OCI-LY7 (cell line): ENCODE data around the gene PTCH1. TPM values are rescaled to one million over a fixed set of nuclear protein-coding genes. Genes with fewer than 3 reads are reported as not detected.

Source experiments
- BruUV-seq: library from RNA; stranded (reverse); fragments of 400-500 nt; replicated peaks from 2 replicates; lab custom pipeline; 2021; lab: Mats Ljungman, UMichigan
- CTCF ChIA-PET: fragments of 300-600 bp; sonication (Branson Sonifier 250); formaldehyde crosslinking; loops from one replicate; lab custom pipeline; 2022; ENCODE audit warnings: antibody characterized with exemption; ENCODE audit not compliant: unreplicated experiment; lab: Charles Lee
- POLR2A ChIA-PET: fragments of 300-600 bp; sonication (Branson Sonifier 250); formaldehyde crosslinking; loops from one replicate; lab custom pipeline; 2022; ENCODE audit warnings: antibody characterized with exemption; lab: Charles Lee
- DNase-seq: peaks from one replicate; pipeline ENCODE4 v3.0.0-alpha.2; 2015; ENCODE audit warnings: low spot score
- H2AFZ ChIP-seq: fragments of 200-600 bp; sonication (generic), shearing (Covaris generic); 2 replicates; pipeline ENCODE4 v1.6.1; 2014; ENCODE audit warnings: mild to moderate bottlenecking, antibody characterized with exemption, low read length, moderate library complexity
- H3K27ac ChIP-seq: fragments of 200-600 bp; sonication (generic); 2 replicates; pipeline ENCODE4 v1.5.1; 2014; ENCODE audit warnings: mixed run types, low read depth, mild to moderate bottlenecking, moderate library complexity, low read length, inconsistent platforms; ENCODE audit not compliant: poor library complexity, severe bottlenecking
- H3K36me3 ChIP-seq: fragments of 200-600 bp; sonication (generic); 2 replicates; pipeline ENCODE4 v1.6.1; 2014; ENCODE audit warnings: mild to moderate bottlenecking, antibody characterized with exemption, low read length, moderate library complexity, mixed read lengths; ENCODE audit not compliant: insufficient read depth
- H3K4me1 ChIP-seq: fragments of 200-600 bp; sonication (generic); 2 replicates; pipeline ENCODE4 v1.5.1; 2014; ENCODE audit warnings: mild to moderate bottlenecking, low read length; ENCODE audit not compliant: insufficient read depth, poor library complexity, severe bottlenecking
- H3K4me2 ChIP-seq: fragments of 200-600 bp; sonication (generic); 2 replicates; pipeline ENCODE4 v1.6.1; 2014; ENCODE audit warnings: mild to moderate bottlenecking, low read length
- H3K4me3 ChIP-seq: fragments of 200-600 bp; sonication (generic); 2 replicates; pipeline ENCODE4 v1.5.1; 2014; ENCODE audit warnings: mild to moderate bottlenecking, low read depth, low read length; ENCODE audit not compliant: poor library complexity, severe bottlenecking
- H3K79me2 ChIP-seq: fragments of 200-600 bp; sonication (generic); 2 replicates; pipeline ENCODE4 v1.6.1; 2016; ENCODE audit warnings: low read depth, mild to moderate bottlenecking, low read length, moderate library complexity, mixed read lengths; ENCODE audit not compliant: insufficient read depth
- H3K9me2 ChIP-seq: fragments of 200-600 bp; sonication (generic); 2 replicates; pipeline ENCODE4 v1.6.1; 2016; ENCODE audit warnings: mild to moderate bottlenecking, low read length, mixed read lengths; ENCODE audit not compliant: insufficient read depth
- H3K9me3 ChIP-seq: fragments of 200-600 bp; sonication (generic); 2 replicates; pipeline ENCODE4 v1.6.1; 2014; ENCODE audit warnings: mild to moderate bottlenecking, mixed run types, low read length, mixed read lengths
- H4K20me1 ChIP-seq: fragments of 200-600 bp; sonication (generic); 2 replicates; pipeline ENCODE4 v1.6.1; 2014; ENCODE audit warnings: mild to moderate bottlenecking, antibody characterized with exemption, low read length, moderate library complexity, mixed read lengths; ENCODE audit not compliant: insufficient read depth
- CTCF ChIP-seq: fragments of 200-600 bp; sonication (generic); conservative IDR thresholded peaks from 2 replicates; pipeline ENCODE4 v1.5.1; 2014; ENCODE audit warnings: mild to moderate bottlenecking, antibody characterized with exemption, low read length, moderate library complexity, mixed read lengths
- EZH2phosphoT487 ChIP-seq: fragments of 200-600 bp; sonication (generic); IDR thresholded peaks from 2 replicates; pipeline ENCODE4 v1.6.1; 2018; ENCODE audit warnings: low read depth, borderline replicate concordance, mild to moderate bottlenecking, mixed run types, antibody characterized with exemption, low read length, moderate library complexity, mixed read lengths
- intact Hi-C: fragments of 100-400 bp; cut with micrococcal nuclease; formaldehyde crosslinking; loops from one replicate; pipeline ENCODE4 v1.10.0; 2022; ENCODE audit not compliant: unreplicated experiment
- total RNA-seq, 2 experiments: library from RNA; depleted of rRNA in 1 of 2; stranded (reverse); fragments of >200 nt in 1 of 2; shearing (Covaris generic) in 1 of 2; gene quantifications; 2 replicates each; pipeline ENCODE4 v1.2.3, GENCODE V29; 2014 to 2022

Gene PTCH1
- total RNA-seq, 2 experiments from 2014 or later, result 13.1 to 36.1 TPM

DNA sequence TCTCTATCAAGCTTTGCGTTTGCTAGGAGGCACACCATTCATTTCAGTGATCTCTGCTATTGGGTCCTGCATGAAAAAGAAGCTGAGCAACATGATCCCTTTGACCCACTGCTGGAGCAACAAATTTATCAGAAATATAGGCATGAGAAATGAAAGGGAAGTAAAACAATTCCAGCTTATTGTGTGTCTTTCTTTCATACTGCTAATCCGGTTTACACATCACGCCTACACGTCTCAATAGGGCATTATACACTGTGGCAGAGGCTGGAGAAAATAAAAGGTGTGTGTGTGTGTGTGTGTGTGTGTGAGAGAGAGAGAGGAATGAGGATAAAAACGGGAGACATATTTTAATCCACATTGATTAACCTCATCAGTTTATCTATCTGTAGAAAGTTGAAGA, 2.4 kb downstream of the PTCH1 start:
- CTCF ChIA-PET, result no interaction called here
- no peak overlapping the region for H3K27ac ChIP-seq
- DNase-seq, result no peak
- H3K9me3 ChIP-seq, result no peaks in the 10 kb centered on the region
- no peak overlapping the region for H3K4me2 ChIP-seq
- H3K4me3 ChIP-seq, result no peak overlapping the region
- H2AFZ ChIP-seq, result no peak overlapping the region
- BruUV-seq, result no TSS peak
- POLR2A ChIA-PET, result interaction anchor here (0.6 to 2.1 kb wide), 4 partner anchors 19 to 140 kb away, joined by 3 to 5 read pairs (median 4); no protein-coding TSS in a partner anchor
- 0 out of 2 replicates have a peak, but pooled peaks cover 6% of the 10 kb centered on the region for H4K20me1 ChIP-seq
- no peaks in the 10 kb centered on the region for H3K9me2 ChIP-seq
- no peaks in the 10 kb centered on the region for H3K36me3 ChIP-seq
- H3K4me1 ChIP-seq, result peaks cover 16% of the 10 kb centered on the region
- intact Hi-C loops, result loop anchor here (5.0 kb wide), 1 partner anchor 247 kb away; no protein-coding TSS in a partner anchor
- TF ChIP-seq EZH2phosphoT487, result no peak
- no peak for TF ChIP-seq CTCF
- peaks cover 18% of the 10 kb centered on the region; the same call in 1 of the 2 replicates for H3K79me2 ChIP-seq

DNA sequence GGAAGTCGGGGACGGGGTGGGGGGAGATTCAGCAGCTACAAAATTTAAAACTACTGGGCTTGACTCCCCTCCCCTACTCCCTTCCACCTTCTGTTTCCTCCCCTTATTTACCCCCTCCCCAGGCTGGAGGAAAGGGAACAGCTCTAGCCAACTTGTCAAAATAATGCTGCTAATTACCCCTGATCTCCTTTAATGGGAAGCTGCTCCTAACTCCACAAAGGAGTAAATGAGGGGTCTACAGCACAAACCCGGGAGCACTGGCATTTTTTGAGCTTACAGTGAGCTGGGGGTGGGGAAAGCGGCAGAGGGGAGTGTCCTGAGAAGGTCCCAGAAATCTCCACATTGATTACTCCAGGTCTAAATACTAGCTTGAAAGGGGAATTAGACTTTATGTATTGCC, 3.1 kb downstream of the PTCH1 start:
- Histone ChIP-seq H2AFZ (no peak overlapping the region), H3K4me3 (no peak overlapping the region), H3K9me3 (no peaks in the 10 kb centered on the region), H4K20me1 (0 out of 2 replicates have a peak, but pooled peaks cover 6% of the 10 kb centered on the region), H3K9me2 (no peaks in the 10 kb centered on the region), H3K27ac (no peak overlapping the region), H3K36me3 (no peaks in the 10 kb centered on the region), H3K4me2 (no peak overlapping the region), H3K79me2 (peaks cover 18% of the 10 kb centered on the region; the same call in 1 of the 2 replicates), H3K4me1 (peaks cover 16% of the 10 kb centered on the region)
- ChIA-PET POLR2A (interaction anchor here (0.6 to 2.1 kb wide), 4 partner anchors 18 to 139 kb away, joined by 3 to 5 read pairs (median 4); no protein-coding TSS in a partner anchor), CTCF (no interaction called here)
- TF ChIP-seq CTCF (no peak), EZH2phosphoT487 (no peak)
- no peak for DNase-seq
- intact Hi-C loops, result loop anchor here (5.0 kb wide), 1 partner anchor 246 kb away; no protein-coding TSS in a partner anchor
- no TSS peak for BruUV-seq

- no peaks in the 10 kb centered on the region for H3K9me3 ChIP-seq
- 0 out of 2 replicates have a peak, but pooled peaks cover 6% of the 10 kb centered on the region for H4K20me1 ChIP-seq
- TF ChIP-seq CTCF (no peak), EZH2phosphoT487 (no peak)
- H3K27ac ChIP-seq, result no peak overlapping the region
- H3K9me2 ChIP-seq, result no peaks in the 10 kb centered on the region
- ChIA-PET POLR2A (interaction anchor here (2.1 kb wide), 1 partner anchor 20 kb away, joined by 5 read pairs; no protein-coding TSS in a partner anchor), CTCF (no interaction called here)
- intact Hi-C loops, result loop anchor here (5.0 kb wide), 1 partner anchor 245 kb away; no protein-coding TSS in a partner anchor
- peaks cover 19% of the 10 kb centered on the region; the same call in 1 of the 2 replicates for H3K79me2 ChIP-seq
- no peak overlapping the region for H3K4me3 ChIP-seq
- H3K36me3 ChIP-seq, result no peaks in the 10 kb centered on the region
- no peak overlapping the region for H2AFZ ChIP-seq
- no TSS peak for BruUV-seq
- H3K4me1 ChIP-seq, result peaks cover 16% of the 10 kb centered on the region
- peak overlapping the region; percentile 89; the same call in 1 of the 2 replicates for H3K4me2 ChIP-seq
- no peak for DNase-seq
These were observed 4.1 kb downstream of the PTCH1 start for GRCh38 chr9:95512709-95513095.
